Vagina (tissue), 2 donors: ENCODE results near the gene RUVBL1.

ENCODE experiments used
- POLR2A ChIP-seq, 2 donors: fragments of 450-650 bp; IDR thresholded peaks; one replicate each; pipeline ENCODE4 v1.6.1; 2017; ENCODE audit warnings: antibody characterized with exemption in 2 of 2, mild to moderate bottlenecking in 2 of 2, moderate library complexity in 2 of 2
- POLR2AphosphoS5 ChIP-seq, 2 donors: sonication (generic); formaldehyde crosslinking; IDR thresholded peaks; one replicate each; pipeline ENCODE4 v1.9.0; 2017; ENCODE audit warnings: antibody characterized with exemption in 2 of 2, mild to moderate bottlenecking in 2 of 2, low read depth in 1 of 2; ENCODE audit not compliant: insufficient read depth in 1 of 2
- TF ChIP-seq, protein P1 (sequence below), 3 experiments: fragments of 450-650 bp in 2 of 3; fragments of 200-600 bp in 1 of 3; sonication (generic) in 1 of 3; IDR thresholded peaks; one replicate each; pipeline ENCODE4 v1.5.1; 2017 to 2019; ENCODE audit warnings: antibody characterized with exemption in 3 of 3, mild to moderate bottlenecking in 2 of 3, moderate library complexity in 2 of 3

DNA sequence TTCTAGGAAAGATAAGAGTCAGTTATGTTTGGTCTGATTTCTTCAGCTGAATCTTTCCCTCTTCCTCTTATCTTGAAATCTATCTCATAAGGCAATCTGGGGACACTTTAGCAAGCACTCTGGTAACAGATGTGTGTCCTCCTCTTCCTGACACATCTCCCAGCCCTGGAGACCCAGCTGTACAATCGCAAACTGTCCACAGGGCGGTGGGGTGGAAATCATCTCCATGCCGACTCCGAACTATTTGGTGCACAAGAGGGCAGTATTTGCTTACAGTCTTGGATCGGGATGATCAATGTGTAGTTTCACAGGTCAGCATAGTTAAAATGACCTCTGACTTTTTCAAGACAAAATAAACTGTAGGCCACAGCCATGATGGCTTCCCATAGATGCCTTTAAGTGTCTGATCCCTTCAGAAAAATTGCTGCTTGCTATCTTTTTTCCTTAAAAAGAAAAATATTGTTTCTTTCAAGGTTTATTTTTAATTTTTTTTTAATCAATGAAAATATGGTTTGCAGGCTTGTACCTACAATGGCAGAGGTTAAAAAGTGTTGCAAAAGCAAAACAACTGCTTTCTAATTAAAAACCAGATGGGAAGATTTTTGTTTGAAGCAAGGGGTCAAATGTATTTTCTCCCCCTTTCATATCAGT, 47.4 kb upstream of the RUVBL1 start:
- TF ChIP-seq, protein P1, sequence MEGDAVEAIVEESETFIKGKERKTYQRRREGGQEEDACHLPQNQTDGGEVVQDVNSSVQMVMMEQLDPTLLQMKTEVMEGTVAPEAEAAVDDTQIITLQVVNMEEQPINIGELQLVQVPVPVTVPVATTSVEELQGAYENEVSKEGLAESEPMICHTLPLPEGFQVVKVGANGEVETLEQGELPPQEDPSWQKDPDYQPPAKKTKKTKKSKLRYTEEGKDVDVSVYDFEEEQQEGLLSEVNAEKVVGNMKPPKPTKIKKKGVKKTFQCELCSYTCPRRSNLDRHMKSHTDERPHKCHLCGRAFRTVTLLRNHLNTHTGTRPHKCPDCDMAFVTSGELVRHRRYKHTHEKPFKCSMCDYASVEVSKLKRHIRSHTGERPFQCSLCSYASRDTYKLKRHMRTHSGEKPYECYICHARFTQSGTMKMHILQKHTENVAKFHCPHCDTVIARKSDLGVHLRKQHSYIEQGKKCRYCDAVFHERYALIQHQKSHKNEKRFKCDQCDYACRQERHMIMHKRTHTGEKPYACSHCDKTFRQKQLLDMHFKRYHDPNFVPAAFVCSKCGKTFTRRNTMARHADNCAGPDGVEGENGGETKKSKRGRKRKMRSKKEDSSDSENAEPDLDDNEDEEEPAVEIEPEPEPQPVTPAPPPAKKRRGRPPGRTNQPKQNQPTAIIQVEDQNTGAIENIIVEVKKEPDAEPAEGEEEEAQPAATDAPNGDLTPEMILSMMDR (IDR thresholded peaks at IDR 0.05): peak in 2 of 3 experiments; percentile 52 to 91
- TF ChIP-seq POLR2A (IDR thresholded peaks at IDR 0.05): no peak
- no peak for TF ChIP-seq POLR2AphosphoS5 (IDR thresholded peaks at IDR 0.05; ENCODE audit: insufficient read depth in 1 of 2, low read depth in 1 of 2)
